Panc1 (cell line): ENCODE results near the gene STPG3. TPM values are rescaled to one million over a fixed set of nuclear protein-coding genes. Genes with fewer than 3 reads are reported as not detected.

Experiments used
- ATAC-seq: fragments of 200-7000 bp; cut with Tn5 transposase; 2 replicates; pipeline ENCODE4 v1.9.1; 2020; ENCODE audit warnings: mild to moderate bottlenecking, moderate library complexity
- BruUV-seq: library from RNA; stranded (reverse); fragments of 400-500 nt; replicated peaks from 2 replicates; lab custom pipeline; 2021; lab: Mats Ljungman, UMichigan
- CTCF ChIA-PET: fragments of 300-600 bp; sonication (Branson Sonifier 250); formaldehyde crosslinking; loops from one replicate; lab custom pipeline; 2022; ENCODE audit warnings: antibody characterized with exemption; lab: Charles Lee
- POLR2A ChIA-PET: fragments of 300-600 bp; sonication (Branson Sonifier 250); formaldehyde crosslinking; loops from one replicate; lab custom pipeline; 2022; ENCODE audit warnings: antibody characterized with exemption; lab: Charles Lee
- DNase-seq: peaks from one replicate; pipeline ENCODE4 v3.0.0-alpha.2; 2010; ENCODE audit warnings: low read depth, low spot score
- H3K27ac ChIP-seq: 2 replicates; pipeline ENCODE4 v1.5.1; 2011; ENCODE audit warnings: mild to moderate bottlenecking, low read length, inconsistent platforms
- H3K27me3 ChIP-seq: fragments of 200-500 bp; sonication (Bioruptor generic); 2 replicates; pipeline ENCODE4 v1.6.0; 2014; ENCODE audit warnings: low read length, inconsistent platforms; ENCODE audit not compliant: control insufficient read depth, insufficient read depth
- H3K36me3 ChIP-seq: fragments of 200-500 bp; sonication (Bioruptor generic); 2 replicates; pipeline ENCODE4 v1.5.1; 2014; ENCODE audit warnings: inconsistent platforms, mild to moderate bottlenecking, low read length, moderate library complexity; ENCODE audit not compliant: control insufficient read depth, insufficient read depth
- H3K4me1 ChIP-seq: 2 replicates; pipeline ENCODE4 v1.5.1; 2011; ENCODE audit warnings: inconsistent platforms, mild to moderate bottlenecking, low read length, moderate library complexity; ENCODE audit not compliant: control insufficient read depth, insufficient read depth
- H3K4me3 ChIP-seq, 2 experiments: 2 replicates each; pipeline ENCODE4 v1.5.1; 2011 to 2012; ENCODE audit warnings: low read depth in 2 of 2, low read length in 2 of 2, mild to moderate bottlenecking in 2 of 2, inconsistent platforms in 1 of 2, moderate library complexity in 1 of 2
- H3K9me3 ChIP-seq: fragments of 200-500 bp; sonication (Bioruptor generic); 2 replicates; pipeline ENCODE4 v1.5.1; 2014; ENCODE audit warnings: low read depth, mild to moderate bottlenecking, inconsistent platforms, low read length, moderate library complexity; ENCODE audit not compliant: control insufficient read depth, insufficient read depth
- POLR2AphosphoS5 ChIP-seq: IDR thresholded peaks from 2 replicates; pipeline ENCODE4 v1.6.1; 2012; ENCODE audit warnings: mild to moderate bottlenecking, low read depth, low read length, moderate library complexity
- SIN3A ChIP-seq: IDR thresholded peaks from 2 replicates; pipeline ENCODE4 v1.6.1; 2012; ENCODE audit warnings: low read depth, mild to moderate bottlenecking, low read length, moderate library complexity, borderline replicate concordance; ENCODE audit not compliant: insufficient read depth
- TCF7L2 ChIP-seq: IDR thresholded peaks from 2 replicates; pipeline ENCODE4 v1.6.1; 2011; ENCODE audit warnings: mild to moderate bottlenecking, low read depth, low read length, inconsistent platforms
- in situ Hi-C: cut with HindIII; loops from 2 replicates; pipeline ENCODE4 v1.10.0; 2016; ENCODE audit warnings: low sequenced_read_pairs, low pct_unique_long_range_greater_than_20kb
- intact Hi-C: fragments of 100-400 bp; cut with micrococcal nuclease; formaldehyde crosslinking; loops from one replicate; pipeline ENCODE4 v1.10.0; 2022; ENCODE audit not compliant: unreplicated experiment
- total RNA-seq: library from RNA; stranded (reverse); gene quantifications from one replicate; pipeline ENCODE4 v1.2.1, GENCODE V29; 2021; ENCODE audit not compliant: unreplicated experiment
- TF ChIP-seq, protein P1 (sequence below): fragments of 450-650 bp; IDR thresholded peaks from 2 replicates; pipeline ENCODE4 v1.5.1; 2017; ENCODE audit warnings: mild to moderate bottlenecking
- TF ChIP-seq, protein P2 (sequence below), 2 experiments: IDR thresholded peaks; 2 replicates each; pipeline ENCODE4 v1.6.1; 2011 to 2012; ENCODE audit warnings: low read depth in 2 of 2, control low read depth in 1 of 2, low read length in 1 of 2, mild to moderate bottlenecking in 1 of 2, moderate library complexity in 1 of 2; ENCODE audit not compliant: insufficient read depth in 1 of 2

Gene STPG3
- total RNA-seq, 1 experiment from 2014 or later: 0.26 TPM

DNA sequence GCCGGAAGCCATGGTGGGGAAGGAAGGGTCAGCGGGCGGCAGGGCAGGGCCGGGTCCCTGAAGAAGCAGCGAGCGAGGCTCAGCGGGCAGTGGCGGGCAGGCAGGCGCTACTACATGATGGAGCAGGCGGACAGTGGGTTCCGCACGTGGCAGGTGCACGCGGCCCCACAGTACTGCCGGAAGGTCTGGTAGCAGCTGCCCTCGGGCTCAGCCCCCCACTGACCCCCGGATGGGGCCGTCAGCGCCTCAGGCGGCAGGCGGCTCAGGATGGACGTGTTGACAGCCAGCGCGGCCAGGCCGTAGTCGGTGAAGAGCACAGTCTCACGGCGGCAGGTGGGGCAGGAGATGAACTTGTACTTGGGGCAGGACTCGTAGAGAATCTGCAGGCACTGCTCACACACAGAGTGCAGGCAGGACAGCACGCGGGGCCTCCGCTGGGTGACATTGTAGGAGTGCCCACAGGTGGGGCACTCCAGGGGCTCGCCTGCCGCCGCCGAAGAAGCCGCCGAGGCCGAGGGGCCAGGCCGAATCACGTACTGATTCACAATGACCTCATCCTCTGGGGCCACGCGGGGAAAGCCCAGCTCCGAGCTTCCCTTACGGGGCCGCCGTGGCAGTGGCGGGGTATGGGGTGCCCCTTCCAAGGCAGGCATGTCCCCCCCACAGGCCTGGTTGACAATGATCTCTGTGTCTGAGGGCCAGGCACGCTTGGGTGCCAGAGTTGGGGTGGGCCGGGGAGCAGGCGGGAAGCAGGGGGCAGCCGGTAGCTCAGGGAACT lies 30.6 kb upstream of the STPG3 start:
- ChIA-PET POLR2A (no interaction called here), CTCF (no interaction called here)
- TF ChIP-seq POLR2AphosphoS5 (no peak), SIN3A (no peak), TCF7L2 (no peak)
- TF ChIP-seq, protein P1, sequence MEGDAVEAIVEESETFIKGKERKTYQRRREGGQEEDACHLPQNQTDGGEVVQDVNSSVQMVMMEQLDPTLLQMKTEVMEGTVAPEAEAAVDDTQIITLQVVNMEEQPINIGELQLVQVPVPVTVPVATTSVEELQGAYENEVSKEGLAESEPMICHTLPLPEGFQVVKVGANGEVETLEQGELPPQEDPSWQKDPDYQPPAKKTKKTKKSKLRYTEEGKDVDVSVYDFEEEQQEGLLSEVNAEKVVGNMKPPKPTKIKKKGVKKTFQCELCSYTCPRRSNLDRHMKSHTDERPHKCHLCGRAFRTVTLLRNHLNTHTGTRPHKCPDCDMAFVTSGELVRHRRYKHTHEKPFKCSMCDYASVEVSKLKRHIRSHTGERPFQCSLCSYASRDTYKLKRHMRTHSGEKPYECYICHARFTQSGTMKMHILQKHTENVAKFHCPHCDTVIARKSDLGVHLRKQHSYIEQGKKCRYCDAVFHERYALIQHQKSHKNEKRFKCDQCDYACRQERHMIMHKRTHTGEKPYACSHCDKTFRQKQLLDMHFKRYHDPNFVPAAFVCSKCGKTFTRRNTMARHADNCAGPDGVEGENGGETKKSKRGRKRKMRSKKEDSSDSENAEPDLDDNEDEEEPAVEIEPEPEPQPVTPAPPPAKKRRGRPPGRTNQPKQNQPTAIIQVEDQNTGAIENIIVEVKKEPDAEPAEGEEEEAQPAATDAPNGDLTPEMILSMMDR: no peak
- TF ChIP-seq, protein P2, sequence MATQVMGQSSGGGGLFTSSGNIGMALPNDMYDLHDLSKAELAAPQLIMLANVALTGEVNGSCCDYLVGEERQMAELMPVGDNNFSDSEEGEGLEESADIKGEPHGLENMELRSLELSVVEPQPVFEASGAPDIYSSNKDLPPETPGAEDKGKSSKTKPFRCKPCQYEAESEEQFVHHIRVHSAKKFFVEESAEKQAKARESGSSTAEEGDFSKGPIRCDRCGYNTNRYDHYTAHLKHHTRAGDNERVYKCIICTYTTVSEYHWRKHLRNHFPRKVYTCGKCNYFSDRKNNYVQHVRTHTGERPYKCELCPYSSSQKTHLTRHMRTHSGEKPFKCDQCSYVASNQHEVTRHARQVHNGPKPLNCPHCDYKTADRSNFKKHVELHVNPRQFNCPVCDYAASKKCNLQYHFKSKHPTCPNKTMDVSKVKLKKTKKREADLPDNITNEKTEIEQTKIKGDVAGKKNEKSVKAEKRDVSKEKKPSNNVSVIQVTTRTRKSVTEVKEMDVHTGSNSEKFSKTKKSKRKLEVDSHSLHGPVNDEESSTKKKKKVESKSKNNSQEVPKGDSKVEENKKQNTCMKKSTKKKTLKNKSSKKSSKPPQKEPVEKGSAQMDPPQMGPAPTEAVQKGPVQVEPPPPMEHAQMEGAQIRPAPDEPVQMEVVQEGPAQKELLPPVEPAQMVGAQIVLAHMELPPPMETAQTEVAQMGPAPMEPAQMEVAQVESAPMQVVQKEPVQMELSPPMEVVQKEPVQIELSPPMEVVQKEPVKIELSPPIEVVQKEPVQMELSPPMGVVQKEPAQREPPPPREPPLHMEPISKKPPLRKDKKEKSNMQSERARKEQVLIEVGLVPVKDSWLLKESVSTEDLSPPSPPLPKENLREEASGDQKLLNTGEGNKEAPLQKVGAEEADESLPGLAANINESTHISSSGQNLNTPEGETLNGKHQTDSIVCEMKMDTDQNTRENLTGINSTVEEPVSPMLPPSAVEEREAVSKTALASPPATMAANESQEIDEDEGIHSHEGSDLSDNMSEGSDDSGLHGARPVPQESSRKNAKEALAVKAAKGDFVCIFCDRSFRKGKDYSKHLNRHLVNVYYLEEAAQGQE (IDR thresholded peaks at IDR 0.05; ENCODE audit: insufficient read depth in 1 of 2, low read depth in 2 of 2, low read length in 1 of 2): no peak
- Histone ChIP-seq H3K27ac (peak overlapping the region; percentile 51; the same call in 1 of the 2 replicates), H3K27me3 (no peaks in the 10 kb centered on the region), H3K4me1 (peaks cover 29% of the 10 kb centered on the region), H3K9me3 (no peaks in the 10 kb centered on the region), H3K36me3 (peaks cover 2% of the 10 kb centered on the region; the same call in 1 of the 2 replicates), H3K4me3 (no peak overlapping the region)
- DNase-seq (no peak), ATAC-seq (no peak)
- intact Hi-C loops: no loop called here
- BruUV-seq: no TSS peak
- in situ Hi-C loops: no loop called here

DNA sequence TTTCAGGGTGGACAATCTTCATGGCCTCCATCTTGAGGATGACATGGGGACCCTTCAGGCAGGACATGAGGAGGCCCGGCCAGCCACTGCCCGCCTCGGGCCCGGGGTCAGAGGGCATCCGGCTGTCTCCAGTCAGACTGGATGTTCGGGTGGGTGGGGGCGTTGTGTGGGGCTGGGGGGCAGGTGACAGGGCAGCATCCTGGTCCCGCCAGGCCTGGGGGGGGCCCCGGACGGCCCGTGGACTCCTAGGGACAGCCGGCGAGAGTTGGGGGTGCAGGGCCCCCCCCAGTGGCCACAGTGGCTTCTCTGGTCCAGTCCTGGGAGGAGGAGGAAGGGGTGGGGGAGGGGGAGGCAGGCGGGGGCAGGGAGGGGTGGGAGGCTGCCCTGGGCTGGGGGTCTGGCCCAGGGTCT lies 30.0 kb upstream of the STPG3 start:
- Histone ChIP-seq H3K4me3 (no peak overlapping the region; a peak in 1 of 4 replicates), H3K36me3 (peaks cover 2% of the 10 kb centered on the region; the same call in 1 of the 2 replicates), H3K9me3 (no peaks in the 10 kb centered on the region), H3K27ac (no peak overlapping the region; the same call in 1 of the 2 replicates), H3K4me1 (peaks cover 29% of the 10 kb centered on the region), H3K27me3 (no peaks in the 10 kb centered on the region)
- intact Hi-C loops: no loop called here
- TF ChIP-seq, protein P2 (IDR thresholded peaks at IDR 0.05; ENCODE audit: insufficient read depth in 1 of 2, low read depth in 2 of 2, low read length in 1 of 2): no peak
- TF ChIP-seq, protein P1: peak; percentile 14; the same call in 1 of the 2 replicates
- CTCF ChIA-PET: no interaction called here
- DNase-seq (no peak), ATAC-seq (no peak)
- no TSS peak for BruUV-seq
- POLR2A ChIA-PET: no interaction called here
- in situ Hi-C loops: no loop called here
